Muscle layer of duodenum (tissue), 2 donors: ENCODE measurements around the gene ATP13A2.

Experiments
- H3K27ac ChIP-seq: one replicate; pipeline ENCODE4 v1.7.0; 2013; ENCODE audit warnings: mild to moderate bottlenecking, low read length
- H3K27me3 ChIP-seq: one replicate; pipeline ENCODE4 v1.7.0; 2013; ENCODE audit warnings: low read depth, mild to moderate bottlenecking, control low read depth, low read length
- H3K36me3 ChIP-seq, 2 donors: one replicate each; pipeline ENCODE4 v1.7.0; 2013; ENCODE audit warnings: low read length in 2 of 2, control low read depth in 1 of 2, mild to moderate bottlenecking in 1 of 2; ENCODE audit not compliant: insufficient read depth in 2 of 2, control insufficient read depth in 1 of 2
- H3K4me1 ChIP-seq, 2 donors: one replicate each; pipeline ENCODE4 v1.7.0; 2013; ENCODE audit warnings: low read length in 2 of 2, mild to moderate bottlenecking in 2 of 2, control low read depth in 1 of 2, moderate library complexity in 1 of 2; ENCODE audit not compliant: insufficient read depth in 2 of 2, control insufficient read depth in 1 of 2
- H3K4me3 ChIP-seq, 2 donors: one replicate each; pipeline ENCODE4 v1.7.0; 2013; ENCODE audit warnings: low read length in 2 of 2, low read depth in 1 of 2, mild to moderate bottlenecking in 1 of 2
- H3K9me3 ChIP-seq, 2 donors: one replicate each; pipeline ENCODE4 v1.7.0; 2013; ENCODE audit warnings: low read length in 2 of 2, control low read depth in 1 of 2, mild to moderate bottlenecking in 1 of 2; ENCODE audit not compliant: control insufficient read depth in 1 of 2
- donor health status: healthy.

The ATP13A2 gene

DNA sequence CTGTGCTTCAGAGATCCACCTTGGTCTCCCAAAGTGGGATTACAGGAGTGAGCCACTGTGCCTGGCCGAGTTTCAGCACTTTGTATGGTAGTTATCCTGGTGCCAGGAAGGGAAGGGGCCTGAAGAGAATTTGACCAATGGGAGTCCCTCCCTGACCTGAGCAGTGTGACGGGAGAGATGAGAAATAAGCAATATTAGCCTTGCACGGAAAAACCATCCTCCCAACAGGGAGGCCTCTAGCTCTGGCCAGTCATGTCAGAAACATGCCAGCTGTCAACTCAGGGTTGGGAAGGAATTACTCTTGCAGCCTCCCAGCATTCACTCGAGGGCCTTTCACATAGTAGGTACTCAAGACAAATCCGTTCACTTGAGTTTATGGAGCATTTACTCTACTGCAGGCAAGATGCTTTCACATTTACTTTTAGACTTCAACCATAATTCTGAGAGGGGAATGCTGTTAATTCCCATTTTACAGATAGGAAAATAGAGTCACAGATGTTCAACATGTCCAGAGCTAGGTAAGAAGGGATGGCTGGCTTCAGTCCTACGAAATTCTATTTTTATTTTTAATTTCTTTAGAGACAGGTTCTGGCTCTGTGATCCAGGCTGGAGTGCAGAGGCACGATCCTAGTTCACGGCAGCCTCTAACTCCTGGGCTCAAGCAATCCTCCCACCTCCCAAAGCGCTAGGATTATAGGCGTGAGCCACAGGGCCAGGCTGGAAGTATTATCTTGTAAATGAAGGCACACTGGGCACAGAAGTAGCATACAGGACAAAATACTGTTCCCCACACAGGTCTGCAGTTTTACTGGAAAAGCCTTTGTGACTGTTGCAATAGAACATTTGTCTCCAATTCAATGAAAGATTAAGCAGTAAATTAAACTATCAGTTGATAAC is 3.2 kb upstream of the ATP13A2 start:
- Histone ChIP-seq H3K27ac (no peak overlapping the region), H3K4me1 (peaks cover 6 to 21% of the 10 kb centered on the region in 2 donors), H3K27me3 (no peaks in the 10 kb centered on the region), H3K9me3 (no peaks in the 10 kb centered on the region), H3K36me3 (peaks cover 15 to 20% of the 10 kb centered on the region in 2 donors), H3K4me3 (no peak overlapping the region)

DNA sequence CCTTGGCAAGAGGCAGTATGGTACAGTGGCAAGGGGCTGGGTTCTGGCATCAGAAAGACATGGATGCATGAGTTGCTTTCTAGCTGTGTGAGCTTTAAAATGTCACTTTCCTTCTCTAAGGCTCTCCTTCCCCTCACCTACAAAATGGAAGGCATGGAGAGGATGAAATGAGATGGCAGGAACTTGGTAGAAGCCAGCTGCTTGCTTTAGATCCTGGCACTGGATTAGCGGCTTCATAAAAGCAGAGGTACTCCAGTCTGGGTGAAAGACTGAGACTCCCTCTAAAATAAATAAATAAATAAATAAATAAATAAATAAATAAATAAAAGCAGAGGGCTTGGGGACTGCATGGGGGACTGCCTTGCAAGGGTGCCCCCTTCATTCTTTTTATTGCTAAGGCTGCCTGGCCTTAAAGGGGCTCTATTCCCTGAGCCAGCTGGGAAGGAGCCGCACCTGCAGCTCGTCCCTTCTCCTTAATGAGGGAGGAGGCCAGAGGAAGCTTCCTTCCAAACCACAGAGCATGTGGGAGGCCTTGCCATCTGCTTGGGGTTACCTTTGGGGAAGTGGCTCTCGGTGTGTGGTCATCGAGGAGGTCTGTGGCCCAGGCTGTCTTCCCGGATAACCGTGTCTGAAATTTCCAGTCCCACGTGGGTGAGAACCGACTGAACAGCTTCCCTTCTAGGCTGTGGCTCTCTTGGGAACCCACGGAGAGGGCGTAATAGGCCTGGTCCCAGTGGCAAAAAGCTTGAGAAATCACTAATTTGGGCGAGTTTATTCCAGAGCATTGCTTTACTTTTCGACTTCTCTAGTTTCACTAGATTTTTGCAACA is 2.0 kb upstream of the ATP13A2 start:
- Histone ChIP-seq H3K27ac (no peak overlapping the region), H3K9me3 (no peaks in the 10 kb centered on the region), H3K27me3 (no peaks in the 10 kb centered on the region), H3K4me3 (no peak overlapping the region), H3K36me3 (peaks cover 3 to 9% of the 10 kb centered on the region in 2 donors), H3K4me1 (peaks cover 6 to 27% of the 10 kb centered on the region in 2 donors)

DNA sequence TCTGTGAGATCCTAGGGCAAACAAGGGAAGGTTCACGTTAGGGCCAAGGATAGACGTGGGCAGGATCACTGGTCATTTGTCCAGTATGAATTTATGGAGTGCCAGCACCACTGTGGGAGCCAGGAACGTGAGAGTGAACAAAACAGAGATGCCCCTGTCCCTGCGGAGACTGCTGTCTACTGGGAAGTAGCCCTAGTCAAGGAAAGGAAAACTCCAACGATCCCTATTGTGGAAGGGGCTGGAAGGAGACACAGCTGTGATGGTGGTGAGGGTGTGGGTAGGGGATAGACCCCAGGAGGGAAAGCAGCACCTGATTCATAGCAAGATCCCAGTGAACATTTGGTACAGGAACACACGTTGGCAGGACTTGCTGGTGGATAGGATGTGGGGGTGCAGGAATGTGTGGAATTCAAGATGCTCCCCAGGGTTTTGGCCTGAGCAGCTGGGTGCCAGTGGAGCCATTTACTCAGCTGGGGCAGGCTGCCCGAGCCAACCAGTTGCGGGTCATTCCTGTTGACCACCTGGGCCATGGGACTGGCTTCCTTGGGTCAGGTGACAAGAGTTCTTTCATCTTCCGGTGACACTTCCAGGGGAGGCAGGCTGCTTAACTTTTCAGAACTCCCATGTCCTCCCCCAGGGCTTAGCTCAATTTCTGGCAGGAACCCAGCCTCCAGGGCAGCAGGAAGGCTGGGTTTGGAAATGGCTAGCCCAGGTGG is 1.2 kb upstream of the ATP13A2 start:
- no peak overlapping the region for H3K27ac ChIP-seq
- no peaks in the 10 kb centered on the region for H3K9me3 ChIP-seq
- no peak overlapping the region for H3K4me3 ChIP-seq
- H3K36me3 ChIP-seq = peaks cover 0 to 3% of the 10 kb centered on the region in 2 donors
- peaks cover 6 to 27% of the 10 kb centered on the region in 2 donors for H3K4me1 ChIP-seq
- H3K27me3 ChIP-seq = no peaks in the 10 kb centered on the region

GRCh38 chr1:17011092-17011438 is 663 bp downstream of the ATP13A2 start:
- H3K27me3 ChIP-seq = no peaks in the 10 kb centered on the region
- H3K4me1 ChIP-seq = peaks cover 6 to 27% of the 10 kb centered on the region in 2 donors
- peak overlapping the region; percentile 65 to 90 for H3K4me3 ChIP-seq
- no peak overlapping the region for H3K27ac ChIP-seq
- H3K36me3 ChIP-seq = no peaks in the 10 kb centered on the region
- H3K9me3 ChIP-seq = no peaks in the 10 kb centered on the region

DNA sequence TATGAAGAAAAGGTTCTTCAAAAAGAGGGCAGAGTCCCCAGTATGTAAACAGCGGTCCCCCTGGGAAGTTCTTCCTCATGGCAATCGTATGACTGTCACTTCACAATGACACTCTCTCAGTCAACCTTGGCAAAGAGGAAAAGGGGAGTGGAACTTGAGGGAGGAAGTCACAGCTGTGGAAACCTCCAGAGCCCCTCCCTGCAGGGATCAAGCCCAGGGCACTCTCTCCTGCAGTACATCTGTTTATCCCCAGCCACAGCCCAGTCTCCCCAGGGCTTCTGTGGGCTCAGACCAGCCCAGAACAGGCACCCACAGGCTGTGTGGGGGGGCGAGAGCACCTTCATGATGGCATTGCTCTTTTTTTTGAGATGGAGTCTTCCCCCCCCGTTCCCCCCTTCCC is 2.0 kb downstream of the ATP13A2 start:
- H3K27me3 ChIP-seq = no peaks in the 10 kb centered on the region
- H3K4me3 ChIP-seq = no peak overlapping the region
- H3K4me1 ChIP-seq = peaks cover 6 to 27% of the 10 kb centered on the region in 2 donors
- peaks cover 0 to 8% of the 10 kb centered on the region in 2 donors for H3K36me3 ChIP-seq
- no peaks in the 10 kb centered on the region for H3K9me3 ChIP-seq
- H3K27ac ChIP-seq = no peak overlapping the region

GRCh38 chr1:17008208-17008855 is 3.4 kb downstream of the ATP13A2 start:
- no peaks in the 10 kb centered on the region for H3K9me3 ChIP-seq
- peaks cover 8 to 18% of the 10 kb centered on the region in 2 donors for H3K36me3 ChIP-seq
- H3K4me3 ChIP-seq = no peak overlapping the region
- H3K4me1 ChIP-seq = peaks cover 6 to 27% of the 10 kb centered on the region in 2 donors
- H3K27me3 ChIP-seq = no peaks in the 10 kb centered on the region
- H3K27ac ChIP-seq = no peak overlapping the region

GRCh38 chr1:17007121-17007520 is 4.6 kb downstream of the ATP13A2 start:
- no peak overlapping the region for H3K27ac ChIP-seq
- no peaks in the 10 kb centered on the region for H3K9me3 ChIP-seq
- peaks cover 6 to 23% of the 10 kb centered on the region in 2 donors for H3K4me1 ChIP-seq
- H3K36me3 ChIP-seq = peaks cover 15 to 30% of the 10 kb centered on the region in 2 donors
- no peak overlapping the region for H3K4me3 ChIP-seq
- no peaks in the 10 kb centered on the region for H3K27me3 ChIP-seq

DNA sequence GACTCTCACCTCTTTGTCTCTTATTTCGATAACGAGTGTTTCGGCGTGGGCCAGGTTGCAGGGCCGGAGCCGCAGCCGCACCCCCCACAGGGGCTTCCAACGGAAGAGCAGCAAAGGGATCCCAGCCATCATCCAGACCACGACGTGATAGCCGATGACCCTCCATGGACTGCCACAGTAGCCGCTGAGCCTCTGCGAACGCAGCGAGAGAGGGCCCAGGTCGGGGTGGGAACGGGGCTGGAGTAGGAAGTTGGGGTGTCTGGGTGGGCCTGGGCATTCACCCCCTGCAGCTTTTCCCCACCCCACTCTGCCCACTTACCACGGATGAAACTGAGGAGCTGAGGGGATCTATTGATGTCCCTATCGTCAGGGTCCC is 6.4 kb downstream of the ATP13A2 start:
- Histone ChIP-seq H3K36me3 (peaks cover 18 to 38% of the 10 kb centered on the region in 2 donors), H3K4me3 (no peak overlapping the region)

DNA sequence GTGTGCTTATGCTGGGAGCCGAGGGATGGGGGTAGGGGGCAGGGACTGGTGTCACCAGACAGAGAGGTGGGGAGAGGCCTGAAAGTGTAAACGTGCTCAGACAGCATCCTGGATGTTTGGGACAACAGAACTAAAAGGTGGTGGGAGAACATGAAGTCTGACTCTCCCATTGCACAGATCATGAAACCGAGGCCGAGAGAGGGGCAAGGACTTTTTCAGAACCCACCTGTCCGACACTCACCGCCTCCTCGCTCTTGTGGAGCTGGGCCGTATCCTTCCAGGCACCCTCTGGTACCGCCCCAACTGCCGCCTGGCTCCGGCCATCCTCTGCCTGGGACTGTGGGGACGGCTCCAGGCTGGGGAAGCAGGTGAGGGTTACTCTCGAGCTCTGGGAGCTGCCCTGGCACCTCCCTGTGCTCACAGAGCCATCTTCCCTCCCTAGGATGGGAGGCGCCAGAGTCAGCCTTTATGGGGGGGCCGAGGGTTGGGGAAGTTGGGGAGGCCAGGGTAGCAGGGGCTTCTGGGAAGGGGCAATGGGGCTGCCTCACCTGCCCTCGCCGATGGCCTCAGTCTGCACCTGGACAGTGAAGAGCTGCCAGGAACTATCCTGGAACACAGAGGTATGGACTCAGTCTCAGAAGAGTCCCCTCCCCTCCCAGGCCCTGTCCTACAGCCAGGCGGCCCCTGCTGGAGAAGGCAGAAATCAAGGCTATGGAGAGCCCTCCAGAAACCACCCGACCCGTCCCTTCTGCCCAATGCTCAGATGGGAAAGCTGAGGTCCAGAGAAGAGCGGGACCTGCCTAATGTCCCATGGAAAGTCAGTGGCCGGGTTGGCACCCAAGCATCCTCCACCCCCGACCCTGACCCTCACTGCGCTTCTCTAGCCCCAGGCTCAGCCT is 7.0 kb downstream of the ATP13A2 start:
- H3K36me3 ChIP-seq = peaks cover 18 to 41% of the 10 kb centered on the region in 2 donors

More for the DNA sequence above, 6.4 kb downstream of the ATP13A2 start:
- no peaks in the 10 kb centered on the region for H3K9me3 ChIP-seq
- peaks cover 1 to 10% of the 10 kb centered on the region in 2 donors for H3K4me1 ChIP-seq
- no peak overlapping the region for H3K27ac ChIP-seq
- H3K27me3 ChIP-seq = no peaks in the 10 kb centered on the region

DNA sequence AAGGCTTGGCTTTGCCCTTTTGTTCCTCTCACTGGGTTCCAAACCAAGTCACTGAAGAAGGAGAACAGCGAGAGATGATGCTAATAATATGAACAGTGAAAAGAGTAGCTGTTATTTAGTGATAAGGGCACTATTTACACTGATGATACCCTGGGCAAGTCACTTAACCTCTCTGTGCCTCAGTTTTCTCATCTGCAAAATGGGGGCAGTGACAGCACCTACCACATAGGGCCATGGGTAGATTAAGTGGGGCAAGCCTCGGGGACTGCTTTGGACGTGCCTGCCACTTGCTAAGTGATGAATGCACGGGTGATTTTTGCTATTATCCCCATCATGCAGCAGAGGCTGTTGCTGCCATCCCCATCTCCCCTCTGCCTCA is 9.2 kb downstream of the ATP13A2 start:
- Histone ChIP-seq H3K4me3 (no peak overlapping the region), H3K27me3 (no peaks in the 10 kb centered on the region), H3K9me3 (no peaks in the 10 kb centered on the region), H3K27ac (no peak overlapping the region), H3K4me1 (no peaks in the 10 kb centered on the region), H3K36me3 (peaks cover 25 to 53% of the 10 kb centered on the region in 2 donors)

More for the DNA sequence above, 7.0 kb downstream of the ATP13A2 start:
- no peaks in the 10 kb centered on the region for H3K27me3 ChIP-seq
- no peaks in the 10 kb centered on the region for H3K9me3 ChIP-seq
- H3K4me3 ChIP-seq = no peak overlapping the region
- no peak overlapping the region for H3K27ac ChIP-seq
- H3K4me1 ChIP-seq = peaks cover 0 to 4% of the 10 kb centered on the region in 2 donors
